WI38 (cell line): ENCODE measurements around the gene TRIM37.
A peak's percentile ranks its signal among the peaks of the same experiment; 100 is the strongest.

Source experiments
- H3K4me3 ChIP-seq: 2 replicates; pipeline ENCODE4 v1.5.1; 2011; ENCODE audit warnings: low read depth, mild to moderate bottlenecking, control low read depth, low read length
- CTCF ChIP-seq: IDR thresholded peaks from 2 replicates; pipeline ENCODE4 v1.5.1; 2012; ENCODE audit warnings: low read depth, mild to moderate bottlenecking, control low read depth, low read length

The TRIM37 gene

GRCh38 chr17:59110973-59111372, 4.3 kb upstream of the TRIM37 start:
- no peak for TF ChIP-seq CTCF
- no peak overlapping the region for H3K4me3 ChIP-seq

- TF ChIP-seq CTCF = no peak
- H3K4me3 ChIP-seq = no peak overlapping the region
Observed at GRCh38 chr17:59108400-59109102, 1.9 kb upstream of the TRIM37 start.

GRCh38 chr17:59107306-59107670, 608 bp upstream of the TRIM37 start:
- TF ChIP-seq CTCF = no peak
- peak overlapping the region; percentile 93 for H3K4me3 ChIP-seq

GRCh38 chr17:59105852-59106462, 723 bp downstream of the TRIM37 start:
- H3K4me3 ChIP-seq = peak overlapping the region; percentile 93
- TF ChIP-seq CTCF = no peak

GRCh38 chr17:59101178-59101577, 5.5 kb downstream of the TRIM37 start:
- no peak for TF ChIP-seq CTCF
- no peak overlapping the region for H3K4me3 ChIP-seq

GRCh38 chr17:59097876-59098275, 8.8 kb downstream of the TRIM37 start:
- TF ChIP-seq CTCF = no peak

GRCh38 chr17:59094861-59095530, 11.7 kb downstream of the TRIM37 start:
- TF ChIP-seq CTCF = no peak
- H3K4me3 ChIP-seq = no peak overlapping the region

More at GRCh38 chr17:59097876-59098275, 8.8 kb downstream of the TRIM37 start:
- H3K4me3 ChIP-seq = no peak overlapping the region
